GM23338 (cell line): ENCODE results near the gene TRAPPC14. TPM values are rescaled to one million over a fixed set of nuclear protein-coding genes. Genes with fewer than 3 reads are reported as not detected.

Experiments used
- ATAC-seq: fragments of 200-7000 bp; cut with Tn5 transposase; 3 replicates; pipeline ENCODE4 v1.9.1; 2020
- DNase-seq: peaks from one replicate; pipeline ENCODE4 v3.0.0-alpha.2; 2015; ENCODE audit warnings: low spot score
- H2AFZ ChIP-seq: fragments of 200-600 bp; sonication (generic); 2 replicates; pipeline ENCODE4 v1.8.0; 2016; ENCODE audit warnings: antibody characterized with exemption, mild to moderate bottlenecking, moderate library complexity
- H3F3A ChIP-seq: fragments of 200-600 bp; sonication (generic); replicated peaks from 2 replicates; pipeline ENCODE4 v1.8.0; 2017; ENCODE audit warnings: antibody characterized with exemption, mixed run types, low read depth
- H3K27ac ChIP-seq: fragments of 200-600 bp; sonication (generic); 2 replicates; pipeline ENCODE4 v1.6.1; 2016; ENCODE audit warnings: low read depth
- H3K27me3 ChIP-seq: fragments of 200-600 bp; sonication (generic); 2 replicates; pipeline ENCODE4 v1.8.0; 2016; ENCODE audit warnings: mild to moderate bottlenecking, mixed run types, moderate library complexity; ENCODE audit not compliant: insufficient read depth
- H3K36me3 ChIP-seq: fragments of 200-600 bp; sonication (generic); 2 replicates; pipeline ENCODE4 v1.8.0; 2016; ENCODE audit warnings: mild to moderate bottlenecking; ENCODE audit not compliant: insufficient read depth
- H3K4me1 ChIP-seq: fragments of 200-600 bp; sonication (generic); 2 replicates; pipeline ENCODE4 v1.8.0; 2016; ENCODE audit warnings: mild to moderate bottlenecking, moderate library complexity; ENCODE audit not compliant: insufficient read depth
- H3K4me2 ChIP-seq: fragments of 200-600 bp; sonication (generic); 2 replicates; pipeline ENCODE4 v1.7.1; 2017; ENCODE audit warnings: mixed run types
- H3K4me3 ChIP-seq: fragments of 200-600 bp; sonication (generic); 2 replicates; pipeline ENCODE4 v1.6.1; 2016; ENCODE audit warnings: mixed run types
- H3K79me2 ChIP-seq: fragments of 200-600 bp; sonication (generic); replicated peaks from 2 replicates; pipeline ENCODE4 v1.8.0; 2017; ENCODE audit warnings: mild to moderate bottlenecking; ENCODE audit not compliant: insufficient read depth
- H3K9me2 ChIP-seq: fragments of 200-600 bp; sonication (generic); 2 replicates; pipeline ENCODE4 v1.8.0; 2017; ENCODE audit not compliant: insufficient read depth
- H4K20me1 ChIP-seq: fragments of 200-600 bp; sonication (generic); replicated peaks from 2 replicates; pipeline ENCODE4 v1.8.0; 2017; ENCODE audit warnings: mild to moderate bottlenecking; ENCODE audit not compliant: insufficient read depth
- H3K27ac Mint-ChIP-seq: 2 replicates; pipeline ENCODE4 v1.8.0; 2020; ENCODE audit warnings: inconsistent platforms, mild to moderate bottlenecking, moderate library complexity, mixed read lengths
- H3K27me3 Mint-ChIP-seq: 3 replicates; pipeline ENCODE4 v1.8.0; 2022; ENCODE audit warnings: low read depth, mild to moderate bottlenecking, moderate library complexity, mixed read lengths, inconsistent platforms; ENCODE audit not compliant: insufficient read depth, poor library complexity
- H3K36me3 Mint-ChIP-seq: 3 replicates; pipeline ENCODE4 v1.8.0; 2021; ENCODE audit warnings: low read depth, mild to moderate bottlenecking, inconsistent platforms, moderate library complexity, mixed read lengths
- H3K4me1 Mint-ChIP-seq: 3 replicates; pipeline ENCODE4 v1.8.0; 2020; ENCODE audit warnings: mild to moderate bottlenecking, inconsistent platforms, mixed read lengths
- H3K4me3 Mint-ChIP-seq: 3 replicates; pipeline ENCODE4 v1.8.0; 2021; ENCODE audit warnings: moderate library complexity, mild to moderate bottlenecking, inconsistent platforms, mixed read lengths
- H3K9me3 Mint-ChIP-seq: 3 replicates; pipeline ENCODE4 v1.8.0; 2020; ENCODE audit warnings: moderate library complexity, mild to moderate bottlenecking, inconsistent platforms, mixed read lengths
- CTCF ChIP-seq, 2 experiments: fragments of 200-600 bp in 1 of 2; sonication (generic) in 1 of 2; conservative IDR thresholded peaks; 2 replicates each; pipeline versions ENCODE4 v1.5.1 to v1.6.1; 2016 to 2017; ENCODE audit warnings: antibody characterized with exemption in 2 of 2, low read depth in 2 of 2, mild to moderate bottlenecking in 2 of 2, moderate library complexity in 1 of 2
- EZH2phosphoT487 ChIP-seq: fragments of 200-600 bp; sonication (generic); IDR thresholded peaks from one replicate; pipeline ENCODE4 v1.8.1; 2018; ENCODE audit warnings: antibody characterized with exemption; ENCODE audit not compliant: unreplicated experiment
- JUNB ChIP-seq: IDR thresholded peaks from one replicate; pipeline ENCODE4 v1.6.1; 2016; ENCODE audit warnings: antibody characterized with exemption; ENCODE audit not compliant: unreplicated experiment
- NANOG ChIP-seq: IDR thresholded peaks from 2 replicates; pipeline ENCODE4 v1.6.1; 2016; ENCODE audit warnings: antibody characterized with exemption, borderline replicate concordance
- ZNF114 ChIP-seq: fragments of 250-450 bp; sonication (Bioruptor Pico); IDR thresholded peaks from 2 replicates; pipeline ENCODE4 v1.5.0; 2020; ENCODE audit warnings: mild to moderate bottlenecking, moderate library complexity
- ZNF331 ChIP-seq: fragments of 250-450 bp; sonication (Bioruptor Pico); IDR thresholded peaks from 2 replicates; pipeline ENCODE4 v1.5.0; 2020; ENCODE audit warnings: low read depth, mild to moderate bottlenecking, moderate library complexity
- ZNF462 ChIP-seq: fragments of 250-450 bp; sonication (Bioruptor Pico); IDR thresholded peaks from 2 replicates; pipeline ENCODE4 v1.5.0; 2020; ENCODE audit warnings: mild to moderate bottlenecking, moderate library complexity
- polyA plus RNA-seq: library from polyadenylated mRNA; unstranded; fragments of >200 nt; fragmentation: Nextera tagmentation; extraction: Ambion mirVana; gene quantifications from 2 replicates; pipeline ENCODE4 v1.2.1, GENCODE V29; 2016
- total RNA-seq: library from RNA; depleted of rRNA; stranded (reverse); fragments of >200 nt; shearing (Covaris generic); gene quantifications from 2 replicates; pipeline ENCODE4 v1.2.3, GENCODE V29; 2014
- TF ChIP-seq, protein P1 (sequence below): IDR thresholded peaks from 2 replicates; pipeline ENCODE4 v1.6.1; 2016; ENCODE audit warnings: antibody characterized with exemption

Gene TRAPPC14
- total and polyA plus RNA-seq, 2 experiments from 2014 or later, result 9.3 to 15.7 TPM

DNA sequence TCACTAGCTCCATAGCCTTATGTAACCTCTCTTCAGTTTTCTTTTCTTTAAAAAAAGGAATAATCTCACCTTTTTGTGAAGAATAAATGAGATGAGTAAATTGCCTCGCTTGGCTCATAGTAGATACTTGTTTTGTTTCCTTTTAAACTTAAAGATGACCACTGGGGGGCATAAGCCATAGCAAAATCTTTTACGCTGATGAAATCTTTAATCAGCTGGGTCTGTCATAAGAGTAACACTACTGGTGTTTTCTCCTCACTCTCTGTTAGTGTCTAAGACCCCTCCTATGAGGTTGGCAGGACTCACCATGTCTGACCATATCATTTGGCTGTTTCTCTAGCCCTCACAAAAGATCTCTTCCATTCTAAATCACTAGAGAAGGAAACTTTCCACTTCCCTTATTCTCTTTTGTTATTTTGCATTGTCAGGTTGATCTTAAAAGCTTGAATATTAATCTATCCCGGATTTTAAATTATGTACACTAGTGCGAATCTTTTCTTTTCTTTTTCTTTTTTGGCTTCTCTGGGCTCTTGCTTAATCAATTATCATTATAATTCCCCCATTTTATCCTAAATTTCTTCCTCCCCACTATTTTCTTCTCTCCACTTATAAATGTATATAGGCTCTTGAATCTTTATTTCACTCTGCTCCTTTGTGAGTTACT lies 31.7 kb upstream of the TRAPPC14 start:
- peak; percentile 47 to 60 for TF ChIP-seq CTCF (conservative IDR thresholded peaks at IDR 0.05; ENCODE audit: low read depth in 2 of 2)
- no peak for TF ChIP-seq NANOG
- TF ChIP-seq JUNB, result no peak
- Mint-ChIP-seq H3K9me3 (no peaks in the 10 kb centered on the region; the same call in 2 of the 3 replicates), H3K4me3 (no peak overlapping the region; the same call in 2 of the 3 replicates), H3K27me3 (peaks cover 2% of the 10 kb centered on the region), H3K4me1 (peaks cover 10% of the 10 kb centered on the region), H3K27ac (no peak overlapping the region), H3K36me3 (no peaks in the 10 kb centered on the region)
- Histone ChIP-seq H3K79me2 (no peaks in the 10 kb centered on the region), H3K4me1 (no peaks in the 10 kb centered on the region), H3K27ac (no peak overlapping the region), H2AFZ (no peak overlapping the region), H3F3A (no peaks in the 10 kb centered on the region), H3K4me2 (no peak overlapping the region), H4K20me1 (no peaks in the 10 kb centered on the region), H3K9me2 (no peaks in the 10 kb centered on the region), H3K27me3 (no peaks in the 10 kb centered on the region), H3K36me3 (no peaks in the 10 kb centered on the region), H3K4me3 (no peak overlapping the region)
- ATAC-seq (peak; percentile 33; the same call in 1 of the 3 replicates), DNase-seq (peak; percentile 64)

- no peaks in the 10 kb centered on the region for H3F3A ChIP-seq
- Mint-ChIP-seq H3K9me3 (no peaks in the 10 kb centered on the region; the same call in 2 of the 3 replicates), H3K27me3 (peaks cover 5% of the 10 kb centered on the region), H3K4me3 (no peak overlapping the region), H3K4me1 (peaks cover 10% of the 10 kb centered on the region), H3K27ac (no peak overlapping the region), H3K36me3 (no peaks in the 10 kb centered on the region)
- ATAC-seq (peak; percentile 32; the same call in 1 of the 3 replicates), DNase-seq (no peak)
- no peaks in the 10 kb centered on the region for H3K36me3 ChIP-seq
- H3K9me2 ChIP-seq, result no peaks in the 10 kb centered on the region
- no peak overlapping the region for H3K4me2 ChIP-seq
- H3K4me1 ChIP-seq, result no peaks in the 10 kb centered on the region
- no peak overlapping the region for H3K27ac ChIP-seq
- no peaks in the 10 kb centered on the region for H3K79me2 ChIP-seq
- H4K20me1 ChIP-seq, result no peaks in the 10 kb centered on the region
- no peaks in the 10 kb centered on the region for H3K27me3 ChIP-seq
- no peak overlapping the region for H3K4me3 ChIP-seq
- H2AFZ ChIP-seq, result no peak overlapping the region
- TF ChIP-seq NANOG (no peak), JUNB (no peak), ZNF114 (CRISPR knock-in tag) (no peak), ZNF331 (no peak), EZH2phosphoT487 (no peak), CTCF (conservative IDR thresholded peaks at IDR 0.05; ENCODE audit: low read depth in 2 of 2) (no peak), ZNF462 (no peak)
- TF ChIP-seq, protein P1, sequence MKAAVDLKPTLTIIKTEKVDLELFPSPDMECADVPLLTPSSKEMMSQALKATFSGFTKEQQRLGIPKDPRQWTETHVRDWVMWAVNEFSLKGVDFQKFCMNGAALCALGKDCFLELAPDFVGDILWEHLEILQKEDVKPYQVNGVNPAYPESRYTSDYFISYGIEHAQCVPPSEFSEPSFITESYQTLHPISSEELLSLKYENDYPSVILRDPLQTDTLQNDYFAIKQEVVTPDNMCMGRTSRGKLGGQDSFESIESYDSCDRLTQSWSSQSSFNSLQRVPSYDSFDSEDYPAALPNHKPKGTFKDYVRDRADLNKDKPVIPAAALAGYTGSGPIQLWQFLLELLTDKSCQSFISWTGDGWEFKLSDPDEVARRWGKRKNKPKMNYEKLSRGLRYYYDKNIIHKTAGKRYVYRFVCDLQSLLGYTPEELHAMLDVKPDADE, result no peak
Measured at GRCh38 chr7:100189061-100189460, 30.5 kb upstream of the TRAPPC14 start.
